Esophagus (tissue), 2 donors: ENCODE measurements around the gene TMC8. TPM values are rescaled to one million over a fixed set of nuclear protein-coding genes. Genes with fewer than 3 reads are reported as not detected.

Source experiments
- H3K27ac ChIP-seq, 2 donors: one replicate each; pipeline ENCODE4 v1.5.1; 2013; ENCODE audit warnings: low read depth in 2 of 2, mild to moderate bottlenecking in 2 of 2, inconsistent platforms in 1 of 2, low read length in 1 of 2, moderate library complexity in 1 of 2
- H3K27me3 ChIP-seq, 2 donors: one replicate each; pipeline ENCODE4 v1.6.1; 2013; ENCODE audit warnings: low read length in 2 of 2, control low read depth in 1 of 2, mild to moderate bottlenecking in 1 of 2; ENCODE audit not compliant: insufficient read depth in 2 of 2, control insufficient read depth in 1 of 2
- H3K36me3 ChIP-seq, 2 donors: one replicate each; pipeline ENCODE4 v1.6.1; 2013; ENCODE audit warnings: low read length in 1 of 2; ENCODE audit not compliant: control insufficient read depth in 2 of 2, insufficient read depth in 2 of 2
- H3K4me1 ChIP-seq, 2 donors: one replicate each; pipeline ENCODE4 v1.6.1; 2013; ENCODE audit warnings: low read length in 1 of 2; ENCODE audit not compliant: control insufficient read depth in 2 of 2, insufficient read depth in 2 of 2
- H3K4me3 ChIP-seq, 2 donors: one replicate each; pipeline ENCODE4 v1.5.1; 2013; ENCODE audit warnings: low read length in 2 of 2, mild to moderate bottlenecking in 2 of 2, low read depth in 1 of 2, moderate library complexity in 1 of 2
- H3K9me3 ChIP-seq, 2 donors: one replicate each; pipeline ENCODE4 v1.6.1; 2013; ENCODE audit warnings: mild to moderate bottlenecking in 2 of 2, low read depth in 1 of 2, low read length in 1 of 2, moderate library complexity in 1 of 2; ENCODE audit not compliant: control insufficient read depth in 2 of 2, insufficient read depth in 1 of 2
- WGBS, 2 donors: extraction: QIAGEN DNeasy Blood & Tissue Kit; methylation state at CpG; one replicate each; pipeline ENCODE4 v1.1.7; 2013; 5-methylcytosine and 5-hydroxymethylcytosine counted together
- polyA plus RNA-seq, 2 donors: library from polyadenylated mRNA; stranded (reverse); fragments of 200-250 nt; gene quantifications; one replicate each; pipeline ENCODE4 v1.2.3, GENCODE V29; 2013
- donor health status: healthy with polysubstance abuse.
- donor health status: Bipolar disorder and iron deficiency.

TMC8 gene
- polyA plus RNA-seq, 2 donors = 2.1 to 6.1 TPM

DNA sequence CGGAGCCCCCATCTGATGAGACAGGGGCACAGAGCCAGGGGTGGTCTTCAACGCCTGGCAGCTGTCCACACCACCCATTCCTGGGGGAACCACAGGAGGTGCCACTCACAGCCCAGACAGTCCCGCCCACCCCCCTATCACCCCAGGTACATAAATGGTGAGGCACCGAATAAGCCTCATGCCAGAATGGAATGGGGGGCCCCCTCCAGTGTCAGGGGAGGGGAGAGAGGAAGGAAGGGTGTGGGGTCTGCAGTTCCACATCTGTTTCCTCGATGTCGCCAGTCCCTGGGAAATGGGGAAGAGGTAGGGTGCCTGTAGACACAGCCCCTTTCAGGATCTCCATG is 3.7 kb upstream of the TMC8 start:
- WGBS, 2 donors = 65% methylated on average over 6 of the region's 6 CpGs
- Histone ChIP-seq H3K27ac (peak overlapping the region; percentile 37 to 81), H3K36me3 (peaks cover 0 to 24% of the 10 kb centered on the region in 2 donors), H3K27me3 (no peaks in the 10 kb centered on the region), H3K4me3 (peak overlapping the region; percentile 9 to 61), H3K9me3 (no peaks in the 10 kb centered on the region), H3K4me1 (peaks cover 7 to 31% of the 10 kb centered on the region in 2 donors)

DNA sequence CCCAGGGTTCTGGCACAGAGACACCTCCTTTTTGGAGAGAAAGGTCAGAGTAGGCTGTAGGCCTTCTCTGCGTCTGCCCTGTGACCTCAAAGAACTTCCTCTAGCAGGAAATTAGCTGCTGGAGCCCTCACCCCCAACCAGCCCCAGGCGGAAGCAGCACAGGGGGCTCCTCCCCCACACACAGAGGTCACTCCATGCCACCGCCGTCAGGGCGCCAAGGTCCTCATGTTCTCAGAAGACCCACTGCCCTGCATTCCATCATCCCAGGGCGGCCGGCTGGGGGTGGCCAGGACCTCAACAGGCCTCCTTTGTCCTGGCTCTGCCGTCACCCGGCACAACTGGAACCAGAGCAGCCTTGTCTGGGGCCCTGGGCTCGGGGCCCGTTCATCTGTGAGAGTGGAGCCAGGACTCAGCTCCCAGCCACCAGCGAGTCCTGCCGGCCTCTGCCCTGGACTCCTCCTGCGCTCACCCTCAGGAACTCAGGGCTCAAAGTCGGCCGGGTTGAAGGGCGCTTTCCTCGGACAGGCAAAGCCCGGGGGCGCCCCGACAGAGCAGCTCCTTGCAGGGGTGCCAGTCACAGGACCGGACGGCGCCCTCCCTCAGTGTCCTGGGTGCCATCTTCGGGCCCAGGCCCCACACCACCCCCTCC is 3.2 kb upstream of the TMC8 start:
- Histone ChIP-seq H3K27me3 (no peaks in the 10 kb centered on the region), H3K36me3 (peaks cover 0 to 19% of the 10 kb centered on the region in 2 donors), H3K4me3 (peak overlapping the region; percentile 61 to 65), H3K4me1 (peaks cover 9 to 34% of the 10 kb centered on the region in 2 donors), H3K27ac (peak overlapping the region; percentile 81 to 82), H3K9me3 (no peaks in the 10 kb centered on the region)
- 16 to 21% methylated on average over 25 of the region's 25 CpGs for WGBS, 2 donors

DNA sequence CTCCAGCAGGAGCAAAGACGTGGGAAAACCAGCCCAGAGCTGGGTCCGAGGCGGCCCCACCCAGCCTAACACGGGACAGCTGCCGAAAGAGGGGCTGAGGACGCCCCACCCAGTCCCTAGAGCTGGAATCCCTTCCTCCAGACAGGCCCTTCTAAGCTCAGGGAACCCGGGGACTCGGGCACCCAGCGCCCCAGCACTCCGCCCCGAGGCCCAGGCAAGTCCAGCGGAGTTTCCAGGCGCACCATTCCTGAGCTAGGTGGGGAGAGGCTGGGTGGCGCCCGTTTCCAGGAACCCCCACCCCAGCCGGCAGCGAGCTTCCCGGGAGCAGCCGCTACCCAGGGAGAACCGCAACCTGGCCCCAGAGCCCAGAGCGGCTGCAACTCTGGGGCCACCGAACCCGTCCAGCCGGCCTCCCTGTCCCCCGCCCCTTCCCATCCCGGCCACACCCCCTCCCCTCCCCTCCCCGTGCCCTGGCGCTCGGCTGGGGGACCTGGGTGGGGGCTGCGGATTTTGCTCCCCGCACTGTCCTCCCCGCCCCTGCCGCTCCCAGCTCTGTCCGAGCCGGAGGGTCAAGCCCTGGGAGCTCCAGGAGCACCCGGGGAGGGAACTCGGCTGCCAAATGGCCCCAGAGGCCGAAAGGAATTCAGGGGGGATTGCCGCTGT is 2.6 kb upstream of the TMC8 start:
- WGBS, 2 donors = 3 to 4% methylated on average over 39 of the region's 39 CpGs
- Histone ChIP-seq H3K4me1 (peaks cover 9 to 39% of the 10 kb centered on the region in 2 donors), H3K4me3 (peak overlapping the region; percentile 61 to 65), H3K27ac (peak overlapping the region; percentile 81 to 82), H3K36me3 (peaks cover 0 to 13% of the 10 kb centered on the region in 2 donors), H3K27me3 (no peaks in the 10 kb centered on the region), H3K9me3 (no peaks in the 10 kb centered on the region)

DNA sequence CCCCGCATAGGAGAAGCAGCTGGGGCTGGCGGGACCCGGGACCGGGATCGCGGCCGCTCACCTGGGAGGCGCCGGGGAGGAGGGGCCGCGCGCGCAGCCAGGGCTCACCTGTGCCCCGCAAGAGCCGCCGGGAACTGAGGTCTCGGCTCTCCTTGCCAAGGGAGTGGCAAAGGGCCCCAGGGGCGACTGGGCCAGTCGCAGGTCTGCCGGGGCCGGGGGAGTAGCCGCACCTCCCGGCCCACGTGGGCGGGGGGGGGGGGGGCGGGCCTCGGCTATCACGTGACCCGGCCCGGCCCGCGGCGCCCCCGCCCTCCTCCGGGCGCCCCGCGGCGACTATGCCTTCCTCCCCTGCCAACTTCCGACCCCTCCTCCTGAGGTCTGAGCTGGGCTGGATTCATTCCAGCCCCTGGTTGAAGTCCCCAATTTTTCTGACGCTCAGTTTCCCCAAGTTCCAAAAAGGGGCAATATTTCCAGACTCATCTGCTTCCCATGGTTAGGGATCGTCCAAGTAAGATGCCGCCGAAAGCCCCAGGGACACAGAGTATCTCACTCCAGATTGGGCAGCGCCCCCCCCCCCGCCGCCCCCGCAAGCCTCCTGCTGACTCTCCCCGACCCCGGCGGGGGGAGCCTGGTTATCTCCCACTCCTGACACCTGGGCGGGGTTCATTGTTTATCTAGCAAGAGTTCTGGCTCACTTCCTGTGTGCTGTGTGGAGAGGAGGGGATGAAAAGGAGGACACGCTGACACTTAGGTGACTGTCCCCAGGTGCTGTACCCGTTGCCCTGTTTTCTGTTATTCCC is 1.8 kb upstream of the TMC8 start, which contains the start of gene TMC6:
Gene TMC6 (minus strand): TSS at position 205 of the 800 bp plus-strand sequence. CDS start 1,923 bp downstream, outside the sequence.
- 4% methylated on average over 39 to 52 of the region's 54 CpGs for WGBS, 2 donors
- H3K4me3 ChIP-seq = peak within 1 kb of the TSS; percentile 61 to 65
- H3K9me3 ChIP-seq = no peaks in the 10 kb centered on the region
- peaks cover 9 to 40% of the 10 kb centered on the region in 2 donors for H3K4me1 ChIP-seq
- H3K27ac ChIP-seq = peak within 1 kb of the TSS; percentile 81 to 82
- H3K36me3 ChIP-seq = peaks cover 0 to 11% of the 10 kb centered on the region in 2 donors
- H3K27me3 ChIP-seq = no peaks in the 10 kb centered on the region

DNA sequence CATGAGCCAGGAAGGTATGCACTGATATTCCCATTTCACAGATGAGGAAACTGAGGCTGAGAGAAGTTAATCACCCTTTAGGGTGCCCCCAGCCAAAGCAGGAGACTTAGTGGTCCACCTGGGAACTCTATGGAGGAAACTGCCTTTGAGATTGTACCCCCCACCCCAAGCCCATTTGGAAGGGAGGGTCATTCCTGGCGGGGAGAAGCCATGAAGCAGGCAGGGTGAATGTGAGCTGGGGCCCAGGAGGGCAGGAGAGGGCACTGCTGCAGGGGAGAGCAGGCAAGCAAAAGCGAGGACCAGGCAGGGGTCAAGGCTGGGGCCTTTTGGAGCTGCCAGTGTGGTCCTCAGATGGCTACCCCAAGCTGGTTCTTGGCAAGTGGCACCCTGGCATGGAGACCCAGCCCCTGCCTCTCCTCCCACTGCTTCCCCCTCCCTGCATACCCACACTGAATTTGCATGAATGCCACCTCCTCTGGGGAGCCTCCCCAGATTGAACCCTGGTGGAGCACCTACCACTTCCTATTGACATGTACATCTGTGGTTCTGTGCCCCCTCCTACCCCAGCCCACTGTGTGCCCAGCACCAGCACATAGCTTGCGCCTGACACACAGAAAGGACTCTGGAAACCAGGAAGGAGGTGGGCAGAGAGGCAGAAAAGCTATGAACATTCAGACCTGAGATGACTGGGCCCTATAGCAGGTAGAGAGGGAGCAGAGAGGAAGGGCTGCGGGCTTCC is 1.1 kb upstream of the TMC8 start:
- WGBS, 2 donors = 70 to 75% methylated on average over 4 of the region's 4 CpGs
- peaks cover 9 to 39% of the 10 kb centered on the region in 2 donors for H3K4me1 ChIP-seq

DNA sequence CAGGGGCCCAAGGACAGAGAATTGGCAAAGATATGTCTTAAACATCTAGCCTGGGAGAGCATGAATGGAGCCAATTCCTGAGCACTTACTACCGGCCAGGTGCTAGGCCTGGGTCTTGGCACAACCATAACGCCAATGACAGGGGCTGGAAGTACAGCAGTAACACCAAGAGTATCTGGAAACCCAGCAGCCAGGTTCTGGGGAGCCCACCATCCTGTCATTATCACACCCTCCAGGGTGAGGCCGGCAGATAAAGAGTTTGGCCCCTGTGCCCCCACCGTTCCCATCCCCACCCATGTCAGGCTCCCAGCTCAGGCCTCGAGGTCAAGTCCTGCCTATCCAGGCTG is 508 bp upstream of the TMC8 start:
- H3K9me3 ChIP-seq = no peaks in the 10 kb centered on the region
- 43 to 44% methylated on average over 5 of the region's 5 CpGs for WGBS, 2 donors
- H3K36me3 ChIP-seq = peaks cover 0 to 8% of the 10 kb centered on the region in 2 donors
- H3K4me1 ChIP-seq = peaks cover 9 to 34% of the 10 kb centered on the region in 2 donors
- H3K27ac ChIP-seq = peak overlapping the region; percentile 38 to 71
- no peaks in the 10 kb centered on the region for H3K27me3 ChIP-seq
- H3K4me3 ChIP-seq = no peak overlapping the region

More for the DNA sequence above, 1.1 kb upstream of the TMC8 start:
- H3K36me3 ChIP-seq = peaks cover 0 to 8% of the 10 kb centered on the region in 2 donors
- no peak overlapping the region for H3K4me3 ChIP-seq
- peak overlapping the region; percentile 53 to 71 for H3K27ac ChIP-seq
- H3K27me3 ChIP-seq = no peaks in the 10 kb centered on the region
- H3K9me3 ChIP-seq = no peaks in the 10 kb centered on the region

DNA sequence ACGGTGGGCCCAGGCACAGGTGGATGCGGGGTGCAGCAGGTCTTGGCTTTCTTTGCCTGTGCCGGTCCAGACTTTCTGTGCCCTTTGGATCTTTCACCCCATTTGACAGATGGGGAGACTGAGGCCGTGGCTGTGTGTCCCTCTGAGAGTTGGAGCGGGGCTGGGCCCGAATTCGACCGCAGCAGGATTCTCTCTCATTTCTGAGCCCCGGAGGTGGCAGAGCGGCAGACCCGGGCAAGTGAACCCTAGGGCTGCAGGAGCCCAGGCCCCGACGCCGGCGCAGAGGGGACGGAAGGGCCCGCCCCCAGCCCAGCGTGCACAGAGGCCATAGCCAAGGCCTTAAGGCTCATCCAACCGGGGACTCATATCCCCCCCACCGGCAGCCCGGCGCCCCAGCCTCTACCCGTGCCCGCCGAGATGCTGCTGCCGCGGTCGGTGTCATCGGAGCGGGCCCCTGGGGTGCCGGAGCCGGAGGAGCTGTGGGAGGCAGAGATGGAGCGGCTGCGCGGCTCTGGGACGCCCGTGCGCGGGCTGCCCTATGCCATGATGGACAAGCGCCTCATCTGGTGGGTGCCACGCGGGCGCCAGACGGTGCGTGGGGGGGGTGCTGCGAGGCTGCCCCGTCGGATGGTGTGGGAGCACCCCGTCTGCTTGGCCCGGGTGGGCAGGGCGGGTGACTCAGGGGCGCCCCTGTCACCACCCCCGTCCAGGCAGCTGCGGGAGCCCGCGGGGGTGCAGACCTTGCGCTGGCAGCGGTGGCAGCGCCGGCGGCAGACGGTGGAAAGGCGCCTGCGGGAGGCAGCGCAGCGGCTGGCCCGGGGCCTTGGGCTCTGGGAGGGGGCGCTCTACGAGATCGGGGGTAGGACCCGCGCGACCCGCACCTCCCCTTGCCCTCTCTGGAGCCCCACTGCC is 857 bp downstream of the TMC8 start:
- WGBS, 2 donors = 18 to 19% methylated on average over 63 to 74 of the region's 74 CpGs
- Histone ChIP-seq H3K27ac (peak overlapping the region in 1 of 2 donors; percentile 19), H3K27me3 (no peaks in the 10 kb centered on the region), H3K4me3 (peak overlapping the region; percentile 38 to 49), H3K9me3 (no peaks in the 10 kb centered on the region), H3K4me1 (peaks cover 9 to 24% of the 10 kb centered on the region in 2 donors), H3K36me3 (peaks cover 0 to 3% of the 10 kb centered on the region in 2 donors)

DNA sequence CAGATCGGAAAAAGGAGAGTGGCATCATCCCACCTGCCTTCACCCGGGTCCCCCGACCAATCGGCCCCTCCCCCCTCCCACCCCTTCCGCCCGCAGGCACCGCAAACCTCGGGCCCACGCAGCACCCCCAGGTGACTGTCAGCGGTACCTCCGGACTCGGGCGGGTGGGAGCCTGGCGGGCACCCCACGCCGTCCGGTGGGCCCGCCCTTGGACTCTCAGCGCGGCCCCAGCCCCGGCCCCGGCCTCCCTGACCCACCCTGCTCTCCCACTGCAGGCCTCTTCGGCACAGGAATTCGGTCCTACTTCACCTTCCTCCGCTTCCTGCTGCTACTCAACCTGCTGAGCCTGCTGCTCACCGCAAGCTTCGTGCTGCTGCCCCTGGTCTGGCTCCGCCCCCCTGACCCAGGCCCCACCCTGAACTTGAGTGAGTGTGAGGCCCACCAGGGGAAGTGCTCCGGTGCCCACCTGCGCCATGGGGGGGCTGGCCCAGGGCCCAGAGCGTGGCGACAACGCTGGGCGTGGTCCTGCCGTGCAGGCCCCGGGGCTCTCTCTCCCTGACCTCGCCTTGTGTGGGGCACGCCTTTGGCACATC is 1.6 kb downstream of the TMC8 start:
- WGBS, 2 donors = 14 to 21% methylated on average over 25 to 38 of the region's 38 CpGs
- H3K4me1 ChIP-seq = peaks cover 7 to 21% of the 10 kb centered on the region in 2 donors

More for the DNA sequence above, 1.6 kb downstream of the TMC8 start:
- no peaks in the 10 kb centered on the region for H3K27me3 ChIP-seq
- H3K36me3 ChIP-seq = peaks cover 0 to 3% of the 10 kb centered on the region in 2 donors
- H3K27ac ChIP-seq = peak overlapping the region; percentile 19 to 36
- peak overlapping the region; percentile 38 to 49 for H3K4me3 ChIP-seq
- H3K9me3 ChIP-seq = no peaks in the 10 kb centered on the region
